HepG2 (cell line): Measurements from ENCODE around the gene PSMB10. TPM values are rescaled to one million over a fixed set of nuclear protein-coding genes. Genes with fewer than 3 reads are reported as not detected.

Source experiments
- ATAC-seq: fragments of 200-7000 bp; cut with Tn5 transposase; 3 replicates; pipeline ENCODE4 v1.9.1; 2020; ENCODE audit warnings: mild to moderate bottlenecking, moderate library complexity
- BruUV-seq: library from RNA; stranded (reverse); fragments of 400-500 nt; replicated peaks from 2 replicates; lab custom pipeline; 2021; lab: Mats Ljungman, UMichigan
- CTCF ChIA-PET: fragments of 300-600 bp; formaldehyde crosslinking; extraction: SDS; loops from one replicate; lab custom pipeline; 2021; ENCODE audit warnings: low total read pairs, inconsistent platforms, low intra/inter-chr PET ratio; lab: Yijun Ruan, JAX
- POLR2A ChIA-PET: fragments of 350-600 bp; sonication (Branson Sonifier 250); formaldehyde crosslinking; loops from one replicate; lab custom pipeline; 2020; ENCODE audit warnings: antibody characterized with exemption, inconsistent platforms; lab: Yijun Ruan, JAX
- DNase-seq: peaks from one replicate; pipeline ENCODE4 v3.0.0-alpha.2; 2015; ENCODE audit warnings: low spot score
- FAIRE-seq: peaks from 3 replicates; lab custom pipeline; 2011; peaks lifted over from hg19 to GRCh38; lab: Jason Lieb, UNC
- H2AFZ ChIP-seq: one replicate; pipeline ENCODE4 v1.6.1; 2011; ENCODE audit warnings: low read length, inconsistent platforms
- H3K27ac ChIP-seq: fragments of 300-600 bp; 3 replicates; pipeline ENCODE4 v1.8.0; 2011; ENCODE audit warnings: mixed run types, mild to moderate bottlenecking, mixed read lengths, low read length, inconsistent platforms; ENCODE audit not compliant: insufficient read depth; ENCODE audit errors: extremely low read length
- H3K27me3 ChIP-seq, 2 experiments: fragments of 200-600 bp in 1 of 2; 2 replicates in 1 of 2; 3 replicates in 1 of 2; pipeline versions ENCODE4 v1.6.0 to v1.8.0; 2011; ENCODE audit warnings: low read length in 2 of 2, mild to moderate bottlenecking in 2 of 2, moderate library complexity in 2 of 2, inconsistent platforms in 1 of 2; ENCODE audit not compliant: insufficient read depth in 2 of 2, control insufficient read depth in 1 of 2
- H3K36me3 ChIP-seq, 2 experiments: fragments of 200-600 bp in 1 of 2; replicated peaks in 1 of 2; 2 replicates in 1 of 2; 3 replicates in 1 of 2; pipeline versions ENCODE4 v1.5.1 to v1.8.0; 2011; ENCODE audit warnings: low read length in 2 of 2, inconsistent platforms in 1 of 2; ENCODE audit not compliant: insufficient read depth in 2 of 2, control insufficient read depth in 1 of 2
- H3K4me1 ChIP-seq: 2 replicates; pipeline ENCODE4 v1.5.1; 2012; ENCODE audit warnings: low read length, inconsistent platforms; ENCODE audit not compliant: insufficient read depth
- H3K4me2 ChIP-seq: 2 replicates; pipeline ENCODE4 v1.6.0; 2011; ENCODE audit warnings: low read depth, low read length, inconsistent platforms
- H3K4me3 ChIP-seq, 3 experiments: fragments of 200-600 bp in 1 of 3; sonication (generic), shearing (Covaris generic) in 1 of 3; replicated peaks in 1 of 3; 2 replicates each; pipeline ENCODE4 v1.5.1; 2011 to 2016; ENCODE audit warnings: low read length in 3 of 3, inconsistent platforms in 2 of 3, low read depth in 2 of 3, mild to moderate bottlenecking in 2 of 3, control low read depth in 1 of 3, mixed read lengths in 1 of 3; ENCODE audit not compliant: insufficient read depth in 1 of 3
- H3K79me2 ChIP-seq: one replicate; pipeline ENCODE4 v1.6.1; 2011; ENCODE audit warnings: low read length, inconsistent platforms; ENCODE audit not compliant: insufficient read depth
- H3K9ac ChIP-seq: 2 replicates; pipeline ENCODE4 v1.6.0; 2011; ENCODE audit warnings: mild to moderate bottlenecking, low read depth, low read length, inconsistent platforms; ENCODE audit not compliant: insufficient read depth
- H3K9me3 ChIP-seq: 2 replicates; pipeline ENCODE4 v1.5.1; 2012; ENCODE audit warnings: mild to moderate bottlenecking, low read length
- H4K20me1 ChIP-seq: 2 replicates; pipeline ENCODE4 v1.6.0; 2011; ENCODE audit warnings: inconsistent platforms, mild to moderate bottlenecking, low read length, moderate library complexity; ENCODE audit not compliant: insufficient read depth
- DMAP1 ChIP-seq: IDR thresholded peaks from 2 replicates; pipeline ENCODE4 v1.6.1; 2016
- FIP1L1 ChIP-seq: fragments of 200-400 bp; formaldehyde crosslinking; IDR thresholded peaks from 2 replicates; pipeline ENCODE4 v1.6.1; 2018; ENCODE audit warnings: low read depth, mild to moderate bottlenecking, low read length, moderate library complexity, borderline replicate concordance; ENCODE audit not compliant: insufficient read depth
- HMG20A ChIP-seq: IDR thresholded peaks from 2 replicates; pipeline ENCODE4 v1.6.1; 2016; ENCODE audit warnings: borderline replicate concordance
- HOXD1 ChIP-seq: sonication (generic); formaldehyde crosslinking; IDR thresholded peaks from 2 replicates; pipeline ENCODE4 v1.5.0; 2020; ENCODE audit warnings: missing genetic modification reagents
- MAFG ChIP-seq: sonication (generic); formaldehyde crosslinking; IDR thresholded peaks from 2 replicates; pipeline ENCODE4 v1.5.1; 2020; ENCODE audit warnings: mild to moderate bottlenecking, missing genetic modification reagents
- NFE2L1 ChIP-seq: sonication (generic); formaldehyde crosslinking; IDR thresholded peaks from 2 replicates; pipeline ENCODE4 v1.4.0; 2020; ENCODE audit warnings: missing genetic modification reagents, mild to moderate bottlenecking, borderline replicate concordance
- NKX3-1 ChIP-seq: sonication (generic); formaldehyde crosslinking; IDR thresholded peaks from 2 replicates; pipeline ENCODE4 v1.5.0; 2020; ENCODE audit warnings: missing genetic modification reagents
- SMAD1 ChIP-seq: sonication (generic); formaldehyde crosslinking; IDR thresholded peaks from 2 replicates; pipeline ENCODE4 v1.4.0; 2020; ENCODE audit warnings: missing genetic modification reagents, low read depth, mild to moderate bottlenecking, borderline replicate concordance
- SP5 ChIP-seq: IDR thresholded peaks from 2 replicates; pipeline ENCODE4 v1.6.1; 2016; ENCODE audit warnings: low read depth, borderline replicate concordance
- ZNF205 ChIP-seq: IDR thresholded peaks from 2 replicates; pipeline ENCODE4 v1.6.1; 2018; ENCODE audit warnings: missing biosample characterization, missing genetic modification reagents
- ZNF672 ChIP-seq: sonication (generic); formaldehyde crosslinking; IDR thresholded peaks from 2 replicates; pipeline ENCODE4 v1.8.1; 2022; ENCODE audit warnings: missing genetic modification reagents
- ZNF674 ChIP-seq: sonication (generic); formaldehyde crosslinking; IDR thresholded peaks from 2 replicates; pipeline ENCODE4 v1.5.0; 2020; ENCODE audit warnings: low read depth, mild to moderate bottlenecking, missing genetic modification reagents
- ZNF816 ChIP-seq: sonication (generic); formaldehyde crosslinking; IDR thresholded peaks from 2 replicates; pipeline ENCODE4 v1.8.0; 2022; ENCODE audit warnings: missing genetic modification reagents, mild to moderate bottlenecking, borderline replicate concordance
- WGBS: methylation state at CpG from one replicate; pipeline ENCODE4 v1.1.6; 2017; ENCODE audit warnings: low lambda C conversion rate; 5-methylcytosine and 5-hydroxymethylcytosine counted together
- in situ Hi-C: cut with HindIII; loops from 2 replicates; pipeline ENCODE4 v1.10.0; 2017; ENCODE audit warnings: low pct_unique_long_range_greater_than_20kb; ENCODE audit not compliant: extremely low pct_ligation_motif_present
- intact Hi-C: fragments of 100-400 bp; cut with micrococcal nuclease; formaldehyde crosslinking; loops from one replicate; pipeline ENCODE4 v1.10.0; 2022; ENCODE audit not compliant: unreplicated experiment
- polyA plus RNA-seq, 8 experiments: library from polyadenylated mRNA; depleted of rRNA in 3 of 8; stranded (reverse) in 7 of 8; unstranded in 1 of 8; fragments of >200 nt; fragmentation: Illumina TruSeq in 4 of 8; extraction: Trizol in 4 of 8; gene quantifications; 2 replicates each; pipeline versions ENCODE4 v1.2.1 to v1.2.3, GENCODE V29; 2011 to 2016; ENCODE audit warnings: low read depth in 4 of 8, missing spikeins in 1 of 8, mixed read lengths in 1 of 8; ENCODE audit not compliant: insufficient read depth in 1 of 8
- total RNA-seq, 5 experiments: library from RNA; depleted of rRNA; stranded (reverse); fragments of >200 nt; fragmentation: Illumina TruSeq; extraction: Trizol; gene quantifications; 2 replicates each; pipeline ENCODE4 v1.2.3, GENCODE V29; 2016; ENCODE audit warnings: low read depth in 1 of 5
- TF ChIP-seq, protein P1 (sequence below): sonication (generic); formaldehyde crosslinking; IDR thresholded peaks from 2 replicates; pipeline ENCODE4 v1.9.0; 2022; ENCODE audit warnings: missing genetic modification reagents, mild to moderate bottlenecking, borderline replicate concordance
- TF ChIP-seq, protein P2 (sequence below): sonication (generic); formaldehyde crosslinking; IDR thresholded peaks from 2 replicates; pipeline ENCODE4 v1.4.0; 2020; ENCODE audit warnings: mild to moderate bottlenecking, low read depth, missing genetic modification reagents
- TF ChIP-seq, protein P3 (sequence below): IDR thresholded peaks from 2 replicates; pipeline ENCODE4 v1.4.0; 2020; ENCODE audit warnings: mild to moderate bottlenecking, missing genetic modification reagents

The PSMB10 gene
- total and polyA plus RNA-seq, 2 of the 13 experiments (the other 11 are each of a cell fraction or from before 2014, with no cell fraction given) = 12.7 to 65.9 TPM

DNA sequence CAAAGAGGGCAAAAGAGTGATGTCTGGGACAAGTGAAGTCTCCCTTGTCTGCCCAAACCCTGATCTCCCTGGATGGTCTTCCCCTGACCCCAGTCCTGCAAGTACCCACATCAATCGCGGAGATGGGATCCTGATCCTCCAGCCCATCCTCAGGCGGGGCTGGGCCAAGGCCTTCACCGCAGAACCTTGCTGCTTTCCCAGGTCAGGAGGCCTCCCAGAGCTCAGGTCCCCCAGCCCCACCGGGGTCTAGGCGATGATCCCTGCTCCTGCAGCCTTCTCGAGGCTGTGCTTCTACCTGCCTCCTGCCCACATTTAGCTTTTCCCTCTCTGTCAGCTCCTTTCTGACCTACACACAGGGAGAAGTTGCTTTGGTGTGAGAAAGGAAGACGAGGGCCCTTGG is 25.5 kb upstream of the PSMB10 start (continued):
- TF ChIP-seq ZNF205 (CRISPR knock-in tag) = no peak
- TF ChIP-seq ZNF672 (CRISPR knock-in tag) = no peak
- 0 out of 2 replicates have a peak, but pooled peaks have one; percentile 40 for TF ChIP-seq HOXD1 (CRISPR knock-in tag)
- no peak for TF ChIP-seq ZNF674 (CRISPR knock-in tag)
- no peak for TF ChIP-seq MAFG (CRISPR knock-in tag)
- TF ChIP-seq HMG20A (CRISPR knock-in tag) = no peak
- no peak for TF ChIP-seq SP5 (CRISPR knock-in tag)
- TF ChIP-seq SMAD1 (CRISPR knock-in tag) = no peak
- TF ChIP-seq, protein P1, sequence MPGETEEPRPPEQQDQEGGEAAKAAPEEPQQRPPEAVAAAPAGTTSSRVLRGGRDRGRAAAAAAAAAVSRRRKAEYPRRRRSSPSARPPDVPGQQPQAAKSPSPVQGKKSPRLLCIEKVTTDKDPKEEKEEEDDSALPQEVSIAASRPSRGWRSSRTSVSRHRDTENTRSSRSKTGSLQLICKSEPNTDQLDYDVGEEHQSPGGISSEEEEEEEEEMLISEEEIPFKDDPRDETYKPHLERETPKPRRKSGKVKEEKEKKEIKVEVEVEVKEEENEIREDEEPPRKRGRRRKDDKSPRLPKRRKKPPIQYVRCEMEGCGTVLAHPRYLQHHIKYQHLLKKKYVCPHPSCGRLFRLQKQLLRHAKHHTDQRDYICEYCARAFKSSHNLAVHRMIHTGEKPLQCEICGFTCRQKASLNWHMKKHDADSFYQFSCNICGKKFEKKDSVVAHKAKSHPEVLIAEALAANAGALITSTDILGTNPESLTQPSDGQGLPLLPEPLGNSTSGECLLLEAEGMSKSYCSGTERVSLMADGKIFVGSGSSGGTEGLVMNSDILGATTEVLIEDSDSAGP (CRISPR knock-in tag) = peak; percentile 36; the same call in 1 of the 2 replicates
- no peak for TF ChIP-seq ZNF816 (CRISPR knock-in tag)
- TF ChIP-seq FIP1L1 = no peak
- TF ChIP-seq, all 625 proteins: peak for 5

DNA sequence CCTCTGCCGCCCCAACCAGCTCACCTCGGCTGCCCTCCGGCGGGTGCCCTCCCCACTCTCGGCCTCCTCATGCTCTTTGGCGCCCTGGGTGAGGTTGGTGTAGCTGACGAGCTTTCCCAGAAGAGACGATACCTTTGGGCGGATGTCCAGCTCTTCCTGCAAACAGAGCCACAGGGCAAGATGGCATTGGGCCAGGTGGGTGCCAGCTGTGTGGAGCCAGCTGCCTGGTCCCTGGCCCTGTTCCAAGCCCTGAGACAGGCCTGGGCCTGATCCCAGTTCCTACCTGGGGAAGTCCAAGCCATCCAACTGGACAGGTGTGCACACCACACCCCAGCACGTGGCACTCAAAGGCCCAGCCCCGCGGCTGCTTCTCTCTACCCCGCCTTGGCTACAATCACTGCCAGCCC is 24.9 kb upstream of the PSMB10 start:
- Histone ChIP-seq H4K20me1 (peaks cover 14% of the 10 kb centered on the region), H3K79me2 (peaks cover 50% of the 10 kb centered on the region)
- in situ Hi-C loops = no loop called here
- 0 out of 2 replicates have a peak, but pooled peaks have one; percentile 28 for TF ChIP-seq NFE2L1
- TF ChIP-seq, protein P2, sequence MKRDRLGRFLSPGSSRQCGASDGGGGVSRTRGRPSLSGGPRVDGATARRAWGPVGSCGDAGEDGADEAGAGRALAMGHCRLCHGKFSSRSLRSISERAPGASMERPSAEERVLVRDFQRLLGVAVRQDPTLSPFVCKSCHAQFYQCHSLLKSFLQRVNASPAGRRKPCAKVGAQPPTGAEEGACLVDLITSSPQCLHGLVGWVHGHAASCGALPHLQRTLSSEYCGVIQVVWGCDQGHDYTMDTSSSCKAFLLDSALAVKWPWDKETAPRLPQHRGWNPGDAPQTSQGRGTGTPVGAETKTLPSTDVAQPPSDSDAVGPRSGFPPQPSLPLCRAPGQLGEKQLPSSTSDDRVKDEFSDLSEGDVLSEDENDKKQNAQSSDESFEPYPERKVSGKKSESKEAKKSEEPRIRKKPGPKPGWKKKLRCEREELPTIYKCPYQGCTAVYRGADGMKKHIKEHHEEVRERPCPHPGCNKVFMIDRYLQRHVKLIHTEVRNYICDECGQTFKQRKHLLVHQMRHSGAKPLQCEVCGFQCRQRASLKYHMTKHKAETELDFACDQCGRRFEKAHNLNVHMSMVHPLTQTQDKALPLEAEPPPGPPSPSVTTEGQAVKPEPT (CRISPR knock-in tag) = no peak
- no peak for TF ChIP-seq DMAP1 (CRISPR knock-in tag)
- no peak for TF ChIP-seq NKX3-1
- TF ChIP-seq, protein P3, sequence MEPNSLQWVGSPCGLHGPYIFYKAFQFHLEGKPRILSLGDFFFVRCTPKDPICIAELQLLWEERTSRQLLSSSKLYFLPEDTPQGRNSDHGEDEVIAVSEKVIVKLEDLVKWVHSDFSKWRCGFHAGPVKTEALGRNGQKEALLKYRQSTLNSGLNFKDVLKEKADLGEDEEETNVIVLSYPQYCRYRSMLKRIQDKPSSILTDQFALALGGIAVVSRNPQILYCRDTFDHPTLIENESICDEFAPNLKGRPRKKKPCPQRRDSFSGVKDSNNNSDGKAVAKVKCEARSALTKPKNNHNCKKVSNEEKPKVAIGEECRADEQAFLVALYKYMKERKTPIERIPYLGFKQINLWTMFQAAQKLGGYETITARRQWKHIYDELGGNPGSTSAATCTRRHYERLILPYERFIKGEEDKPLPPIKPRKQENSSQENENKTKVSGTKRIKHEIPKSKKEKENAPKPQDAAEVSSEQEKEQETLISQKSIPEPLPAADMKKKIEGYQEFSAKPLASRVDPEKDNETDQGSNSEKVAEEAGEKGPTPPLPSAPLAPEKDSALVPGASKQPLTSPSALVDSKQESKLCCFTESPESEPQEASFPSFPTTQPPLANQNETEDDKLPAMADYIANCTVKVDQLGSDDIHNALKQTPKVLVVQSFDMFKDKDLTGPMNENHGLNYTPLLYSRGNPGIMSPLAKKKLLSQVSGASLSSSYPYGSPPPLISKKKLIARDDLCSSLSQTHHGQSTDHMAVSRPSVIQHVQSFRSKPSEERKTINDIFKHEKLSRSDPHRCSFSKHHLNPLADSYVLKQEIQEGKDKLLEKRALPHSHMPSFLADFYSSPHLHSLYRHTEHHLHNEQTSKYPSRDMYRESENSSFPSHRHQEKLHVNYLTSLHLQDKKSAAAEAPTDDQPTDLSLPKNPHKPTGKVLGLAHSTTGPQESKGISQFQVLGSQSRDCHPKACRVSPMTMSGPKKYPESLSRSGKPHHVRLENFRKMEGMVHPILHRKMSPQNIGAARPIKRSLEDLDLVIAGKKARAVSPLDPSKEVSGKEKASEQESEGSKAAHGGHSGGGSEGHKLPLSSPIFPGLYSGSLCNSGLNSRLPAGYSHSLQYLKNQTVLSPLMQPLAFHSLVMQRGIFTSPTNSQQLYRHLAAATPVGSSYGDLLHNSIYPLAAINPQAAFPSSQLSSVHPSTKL (CRISPR knock-in tag) = no peak

More for the DNA sequence above, 24.9 kb upstream of the PSMB10 start:
- no peaks in the 10 kb centered on the region for H3K9me3 ChIP-seq
- POLR2A ChIA-PET = interaction anchor here (1.6 to 12.9 kb wide), 2 partner anchors 16 to 26 kb away, joined by 3 to 226 read pairs; partner anchors contain the start of gene LCAT
- peaks cover 47 to 63% of the 10 kb centered on the region in 2 experiments for H3K36me3 ChIP-seq
- H3K4me1 ChIP-seq = peaks cover 36% of the 10 kb centered on the region
- no peak overlapping the region for H3K9ac ChIP-seq
- no peak overlapping the region for H3K4me3 ChIP-seq
- no peak overlapping the region for H3K27ac ChIP-seq
- intact Hi-C loops = no loop called here
- WGBS = 97% methylated on average over 9 of the region's 13 CpGs
- H3K27me3 ChIP-seq = no peaks in the 10 kb centered on the region; a peak in 1 of 5 replicates
- no TSS peak for BruUV-seq
- ATAC-seq (no peak), DNase-seq (no peak), FAIRE-seq (no peak)
- CTCF ChIA-PET = no interaction called here
- no peak overlapping the region for H2AFZ ChIP-seq
- no peak overlapping the region for H3K4me2 ChIP-seq
